Peyer's patch (tissue), 4 donors: ENCODE results near the gene KCNJ9.

Source experiments
- POLR2A ChIP-seq, 2 donors: fragments of 450-650 bp; IDR thresholded peaks; one replicate each; pipeline ENCODE4 v1.5.1; 2017; ENCODE audit warnings: antibody characterized with exemption in 2 of 2, mild to moderate bottlenecking in 2 of 2, moderate library complexity in 2 of 2
- TF ChIP-seq, protein P1 (sequence below), 6 experiments: fragments of 450-650 bp in 4 of 6; fragments of 200-600 bp in 2 of 6; sonication (generic) in 1 of 6; IDR thresholded peaks; one replicate each; pipeline ENCODE4 v1.5.1; 2017 to 2019; ENCODE audit warnings: antibody characterized with exemption in 6 of 6, mild to moderate bottlenecking in 3 of 6, moderate library complexity in 1 of 6

DNA sequence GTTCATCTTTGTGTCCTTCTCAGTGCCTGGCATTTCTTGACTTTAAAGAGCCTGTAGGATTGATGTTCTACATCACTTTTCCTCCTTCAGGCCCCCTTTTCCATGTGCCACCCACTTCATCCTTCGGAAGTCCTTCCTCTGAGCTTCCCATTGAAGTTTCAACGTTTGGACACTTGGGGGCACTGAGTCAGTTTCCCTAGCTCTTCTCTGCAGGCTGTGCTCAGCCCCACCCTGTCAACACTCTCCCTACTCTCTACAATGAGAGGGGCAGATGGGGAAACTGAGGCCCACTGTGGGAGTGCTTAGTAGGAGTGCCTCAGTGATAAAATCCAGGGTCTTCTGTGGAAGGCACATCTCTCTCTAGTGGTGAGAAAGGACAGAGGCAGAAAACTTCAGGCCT lies 23.3 kb upstream of the KCNJ9 start:
- TF ChIP-seq, protein P1, sequence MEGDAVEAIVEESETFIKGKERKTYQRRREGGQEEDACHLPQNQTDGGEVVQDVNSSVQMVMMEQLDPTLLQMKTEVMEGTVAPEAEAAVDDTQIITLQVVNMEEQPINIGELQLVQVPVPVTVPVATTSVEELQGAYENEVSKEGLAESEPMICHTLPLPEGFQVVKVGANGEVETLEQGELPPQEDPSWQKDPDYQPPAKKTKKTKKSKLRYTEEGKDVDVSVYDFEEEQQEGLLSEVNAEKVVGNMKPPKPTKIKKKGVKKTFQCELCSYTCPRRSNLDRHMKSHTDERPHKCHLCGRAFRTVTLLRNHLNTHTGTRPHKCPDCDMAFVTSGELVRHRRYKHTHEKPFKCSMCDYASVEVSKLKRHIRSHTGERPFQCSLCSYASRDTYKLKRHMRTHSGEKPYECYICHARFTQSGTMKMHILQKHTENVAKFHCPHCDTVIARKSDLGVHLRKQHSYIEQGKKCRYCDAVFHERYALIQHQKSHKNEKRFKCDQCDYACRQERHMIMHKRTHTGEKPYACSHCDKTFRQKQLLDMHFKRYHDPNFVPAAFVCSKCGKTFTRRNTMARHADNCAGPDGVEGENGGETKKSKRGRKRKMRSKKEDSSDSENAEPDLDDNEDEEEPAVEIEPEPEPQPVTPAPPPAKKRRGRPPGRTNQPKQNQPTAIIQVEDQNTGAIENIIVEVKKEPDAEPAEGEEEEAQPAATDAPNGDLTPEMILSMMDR (IDR thresholded peaks at IDR 0.05) = peak in 1 of 6 experiments; percentile 12
- TF ChIP-seq POLR2A (IDR thresholded peaks at IDR 0.05) = no peak
